SK-N-SH treated with all-trans-retinoic acid at 6 μM for 48 hours (cell line): ENCODE measurements around the gene SCART1.
"Not testable (repeated sequence)": the region's sequence is repeated elsewhere in the genome, so short reads cannot be mapped to it uniquely, and the experiment has no call there.

Experiments
- ATAC-seq: fragments of 200-7000 bp; cut with Tn5 transposase; 3 replicates; pipeline ENCODE4 v1.9.1; 2020; ENCODE audit warnings: mild to moderate bottlenecking, moderate library complexity
- ARNTL ChIP-seq: fragments of 450-650 bp; formaldehyde crosslinking; IDR thresholded peaks from 2 replicates; pipeline ENCODE4 v1.5.0; 2020; ENCODE audit warnings: low read depth, mild to moderate bottlenecking, moderate library complexity, borderline replicate concordance
- BACH2 ChIP-seq: fragments of 250-450 bp; sonication (Bioruptor Pico); IDR thresholded peaks from 2 replicates; pipeline ENCODE4 v1.9.0; 2021; ENCODE audit warnings: mild to moderate bottlenecking, borderline replicate concordance
- ESRRG ChIP-seq: fragments of 250-450 bp; sonication (Bioruptor Pico); IDR thresholded peaks from 2 replicates; pipeline ENCODE4 v1.6.1; 2021; ENCODE audit warnings: mild to moderate bottlenecking
- GLIS3 ChIP-seq: fragments of 250-450 bp; sonication (Bioruptor Pico); IDR thresholded peaks from 2 replicates; pipeline ENCODE4 v1.5.0; 2020; ENCODE audit warnings: mild to moderate bottlenecking, moderate library complexity
- ISL1 ChIP-seq: fragments of 250-450 bp; sonication (Bioruptor Pico); IDR thresholded peaks from 2 replicates; pipeline ENCODE4 v2.1.2; 2022; ENCODE audit warnings: mild to moderate bottlenecking, moderate library complexity
- OSR1 ChIP-seq: fragments of 250-450 bp; sonication (Bioruptor Pico); IDR thresholded peaks from 2 replicates; pipeline ENCODE4 v1.8.0; 2022; ENCODE audit warnings: moderate library complexity, mild to moderate bottlenecking, inconsistent platforms
- PPARA ChIP-seq: fragments of 250-450 bp; sonication (Bioruptor Pico); IDR thresholded peaks from 2 replicates; pipeline ENCODE4 v1.5.0; 2020; ENCODE audit warnings: mild to moderate bottlenecking, borderline replicate concordance
- RARB ChIP-seq: fragments of 250-450 bp; sonication (Bioruptor Pico); IDR thresholded peaks from 2 replicates; pipeline ENCODE4 v1.8.0; 2021; ENCODE audit warnings: mild to moderate bottlenecking, moderate library complexity
- SNAI2 ChIP-seq: fragments of 250-450 bp; sonication (Bioruptor Pico); IDR thresholded peaks from 2 replicates; pipeline ENCODE4 v1.5.0; 2020; ENCODE audit warnings: mild to moderate bottlenecking, moderate library complexity
- TCF4 ChIP-seq: fragments of 250-450 bp; sonication (Bioruptor Pico); IDR thresholded peaks from 2 replicates; pipeline ENCODE4 v1.8.0; 2021; ENCODE audit warnings: mild to moderate bottlenecking, moderate library complexity, borderline replicate concordance
- TOX ChIP-seq: fragments of 250-450 bp; sonication (Bioruptor Pico); IDR thresholded peaks from 2 replicates; pipeline ENCODE4 v1.8.0; 2021; ENCODE audit warnings: mild to moderate bottlenecking, moderate library complexity, borderline replicate concordance
- ZC3H10 ChIP-seq: fragments of 250-450 bp; sonication (Bioruptor Pico); IDR thresholded peaks from 2 replicates; pipeline ENCODE4 v1.5.1; 2021; ENCODE audit warnings: mild to moderate bottlenecking, moderate library complexity
- ZFP30 ChIP-seq: fragments of 450-650 bp; formaldehyde crosslinking; IDR thresholded peaks from 2 replicates; pipeline ENCODE4 v1.5.0; 2022; ENCODE audit warnings: mild to moderate bottlenecking, moderate library complexity
- ZNF565 ChIP-seq: fragments of 450-650 bp; formaldehyde crosslinking; conservative IDR thresholded peaks from 2 replicates; pipeline ENCODE4 v1.5.0; 2020; ENCODE audit warnings: low read depth, mild to moderate bottlenecking, moderate library complexity
- ZNF8 ChIP-seq: fragments of 450-650 bp; formaldehyde crosslinking; IDR thresholded peaks from 2 replicates; pipeline ENCODE4 v1.5.0; 2020; ENCODE audit warnings: mild to moderate bottlenecking, moderate library complexity
- TF ChIP-seq, protein P1 (sequence below): fragments of 250-450 bp; sonication (Bioruptor Pico); IDR thresholded peaks from 2 replicates; pipeline ENCODE4 v1.8.0; 2020; ENCODE audit warnings: mild to moderate bottlenecking, moderate library complexity, borderline replicate concordance
- TF ChIP-seq, protein P2 (sequence below): fragments of 250-450 bp; sonication (Bioruptor Pico); IDR thresholded peaks from 2 replicates; pipeline ENCODE4 v1.8.0; 2021; ENCODE audit warnings: low read depth, mild to moderate bottlenecking, moderate library complexity, borderline replicate concordance
- TF ChIP-seq, protein P3 (sequence below): fragments of 250-450 bp; sonication (Bioruptor Pico); IDR thresholded peaks from 2 replicates; pipeline ENCODE4 v1.5.0; 2020; ENCODE audit warnings: mild to moderate bottlenecking, moderate library complexity

Gene SCART1

DNA sequence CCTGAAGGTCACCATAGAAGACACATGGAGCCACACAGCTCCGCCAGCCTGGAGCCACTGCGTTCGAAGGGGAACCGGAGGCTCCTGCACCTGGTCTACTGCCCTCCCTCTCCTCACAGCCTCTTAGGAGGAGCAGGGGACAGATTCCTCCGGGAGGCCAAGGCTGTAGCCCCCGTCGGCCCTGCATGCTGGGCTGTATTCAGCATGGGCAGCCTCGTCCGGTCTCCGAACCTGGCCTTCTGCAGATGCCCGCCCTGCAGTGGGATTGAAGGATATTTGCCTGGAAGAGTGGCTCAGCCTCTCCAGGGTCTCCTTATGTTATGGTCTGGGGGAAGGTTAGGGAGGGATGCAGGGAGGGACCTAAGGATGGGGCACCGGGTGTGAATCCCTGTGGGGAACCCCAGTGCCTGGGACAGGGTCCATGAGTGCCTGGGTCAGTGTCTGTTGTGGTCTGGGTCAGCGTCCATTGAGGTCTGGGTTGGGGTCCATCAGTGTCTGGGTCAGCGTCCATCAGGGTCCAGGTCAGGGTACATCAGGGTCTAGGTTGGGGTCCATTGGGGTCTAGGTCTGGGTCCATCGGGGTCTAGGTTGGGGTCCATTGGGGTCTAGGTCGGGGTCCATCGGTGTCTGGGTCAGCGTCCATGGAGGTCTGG, 13.0 kb upstream of the SCART1 start:
- no peak for TF ChIP-seq ZC3H10 (CRISPR knock-in tag)
- no peak for ATAC-seq

DNA sequence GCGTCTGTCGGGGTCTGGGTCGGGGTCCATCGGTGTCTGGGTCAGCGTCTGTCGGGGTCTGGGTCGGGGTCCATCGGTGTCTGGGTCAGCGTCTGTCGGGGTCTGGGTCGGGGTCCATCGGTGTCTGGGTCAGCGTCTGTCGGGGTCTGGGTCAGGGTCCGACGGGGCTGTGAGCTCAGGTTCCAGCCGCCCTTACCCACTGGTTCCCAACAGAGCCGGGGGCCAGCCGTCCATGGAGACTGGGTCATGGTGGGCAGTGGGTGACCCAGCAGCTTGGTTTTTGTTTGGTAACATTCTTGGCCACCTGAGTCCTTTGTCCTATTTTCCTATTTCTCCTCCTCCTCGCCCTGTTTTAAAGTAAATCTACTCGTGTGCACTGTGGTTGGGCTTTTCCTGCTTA, 12.4 kb upstream of the SCART1 start:
- not testable (repeated sequence) for ATAC-seq

DNA sequence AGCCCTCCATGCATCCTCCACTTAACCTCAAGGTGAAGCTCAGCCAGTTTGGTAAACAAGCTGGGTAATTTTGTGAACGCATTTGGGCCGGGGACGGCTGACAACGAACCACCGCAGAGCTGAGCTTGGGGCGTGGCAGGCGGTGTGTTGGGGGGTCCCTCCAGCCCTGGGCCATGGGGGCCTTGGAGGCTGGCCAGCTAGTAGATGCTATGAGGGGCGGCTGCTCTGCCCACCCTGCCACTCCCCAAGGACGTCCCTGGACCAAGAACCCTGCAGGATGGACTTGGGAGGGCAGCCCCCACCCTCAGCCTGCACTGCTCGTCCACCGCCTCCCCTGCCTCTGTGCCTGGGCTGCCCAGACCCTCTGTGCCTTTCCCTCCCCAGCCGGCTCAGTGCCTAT, 12.0 kb upstream of the SCART1 start:
- no peak for TF ChIP-seq ARNTL (CRISPR knock-in tag)
- TF ChIP-seq, protein P1, sequence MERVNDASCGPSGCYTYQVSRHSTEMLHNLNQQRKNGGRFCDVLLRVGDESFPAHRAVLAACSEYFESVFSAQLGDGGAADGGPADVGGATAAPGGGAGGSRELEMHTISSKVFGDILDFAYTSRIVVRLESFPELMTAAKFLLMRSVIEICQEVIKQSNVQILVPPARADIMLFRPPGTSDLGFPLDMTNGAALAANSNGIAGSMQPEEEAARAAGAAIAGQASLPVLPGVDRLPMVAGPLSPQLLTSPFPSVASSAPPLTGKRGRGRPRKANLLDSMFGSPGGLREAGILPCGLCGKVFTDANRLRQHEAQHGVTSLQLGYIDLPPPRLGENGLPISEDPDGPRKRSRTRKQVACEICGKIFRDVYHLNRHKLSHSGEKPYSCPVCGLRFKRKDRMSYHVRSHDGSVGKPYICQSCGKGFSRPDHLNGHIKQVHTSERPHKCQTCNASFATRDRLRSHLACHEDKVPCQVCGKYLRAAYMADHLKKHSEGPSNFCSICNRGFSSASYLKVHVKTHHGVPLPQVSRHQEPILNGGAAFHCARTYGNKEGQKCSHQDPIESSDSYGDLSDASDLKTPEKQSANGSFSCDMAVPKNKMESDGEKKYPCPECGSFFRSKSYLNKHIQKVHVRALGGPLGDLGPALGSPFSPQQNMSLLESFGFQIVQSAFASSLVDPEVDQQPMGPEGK: no peak
- TF ChIP-seq TCF4: no peak
- TF ChIP-seq, protein P2, sequence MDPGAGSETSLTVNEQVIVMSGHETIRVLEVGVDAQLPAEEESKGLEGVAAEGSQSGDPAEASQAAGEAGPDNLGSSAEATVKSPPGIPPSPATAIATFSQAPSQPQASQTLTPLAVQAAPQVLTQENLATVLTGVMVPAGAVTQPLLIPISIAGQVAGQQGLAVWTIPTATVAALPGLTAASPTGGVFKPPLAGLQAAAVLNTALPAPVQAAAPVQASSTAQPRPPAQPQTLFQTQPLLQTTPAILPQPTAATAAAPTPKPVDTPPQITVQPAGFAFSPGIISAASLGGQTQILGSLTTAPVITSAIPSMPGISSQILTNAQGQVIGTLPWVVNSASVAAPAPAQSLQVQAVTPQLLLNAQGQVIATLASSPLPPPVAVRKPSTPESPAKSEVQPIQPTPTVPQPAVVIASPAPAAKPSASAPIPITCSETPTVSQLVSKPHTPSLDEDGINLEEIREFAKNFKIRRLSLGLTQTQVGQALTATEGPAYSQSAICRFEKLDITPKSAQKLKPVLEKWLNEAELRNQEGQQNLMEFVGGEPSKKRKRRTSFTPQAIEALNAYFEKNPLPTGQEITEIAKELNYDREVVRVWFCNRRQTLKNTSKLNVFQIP (CRISPR knock-in tag): no peak
- no peak for TF ChIP-seq GLIS3 (CRISPR knock-in tag)
- TF ChIP-seq, protein P3, sequence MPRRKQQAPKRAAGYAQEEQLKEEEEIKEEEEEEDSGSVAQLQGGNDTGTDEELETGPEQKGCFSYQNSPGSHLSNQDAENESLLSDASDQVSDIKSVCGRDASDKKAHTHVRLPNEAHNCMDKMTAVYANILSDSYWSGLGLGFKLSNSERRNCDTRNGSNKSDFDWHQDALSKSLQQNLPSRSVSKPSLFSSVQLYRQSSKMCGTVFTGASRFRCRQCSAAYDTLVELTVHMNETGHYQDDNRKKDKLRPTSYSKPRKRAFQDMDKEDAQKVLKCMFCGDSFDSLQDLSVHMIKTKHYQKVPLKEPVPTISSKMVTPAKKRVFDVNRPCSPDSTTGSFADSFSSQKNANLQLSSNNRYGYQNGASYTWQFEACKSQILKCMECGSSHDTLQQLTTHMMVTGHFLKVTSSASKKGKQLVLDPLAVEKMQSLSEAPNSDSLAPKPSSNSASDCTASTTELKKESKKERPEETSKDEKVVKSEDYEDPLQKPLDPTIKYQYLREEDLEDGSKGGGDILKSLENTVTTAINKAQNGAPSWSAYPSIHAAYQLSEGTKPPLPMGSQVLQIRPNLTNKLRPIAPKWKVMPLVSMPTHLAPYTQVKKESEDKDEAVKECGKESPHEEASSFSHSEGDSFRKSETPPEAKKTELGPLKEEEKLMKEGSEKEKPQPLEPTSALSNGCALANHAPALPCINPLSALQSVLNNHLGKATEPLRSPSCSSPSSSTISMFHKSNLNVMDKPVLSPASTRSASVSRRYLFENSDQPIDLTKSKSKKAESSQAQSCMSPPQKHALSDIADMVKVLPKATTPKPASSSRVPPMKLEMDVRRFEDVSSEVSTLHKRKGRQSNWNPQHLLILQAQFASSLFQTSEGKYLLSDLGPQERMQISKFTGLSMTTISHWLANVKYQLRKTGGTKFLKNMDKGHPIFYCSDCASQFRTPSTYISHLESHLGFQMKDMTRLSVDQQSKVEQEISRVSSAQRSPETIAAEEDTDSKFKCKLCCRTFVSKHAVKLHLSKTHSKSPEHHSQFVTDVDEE (CRISPR knock-in tag): no peak
- TF ChIP-seq ESRRG (CRISPR knock-in tag): no peak
- TF ChIP-seq RARB: no peak
- no peak for TF ChIP-seq PPARA
- no peak for TF ChIP-seq BACH2
- no peak for TF ChIP-seq OSR1 (CRISPR knock-in tag)
- no peak for TF ChIP-seq ZFP30 (CRISPR knock-in tag)
- no peak for TF ChIP-seq TOX
- no peak for TF ChIP-seq SNAI2 (CRISPR knock-in tag)
- TF ChIP-seq ZC3H10 (CRISPR knock-in tag): no peak
- TF ChIP-seq ZNF8 (CRISPR knock-in tag): no peak
- ATAC-seq: no peak

DNA sequence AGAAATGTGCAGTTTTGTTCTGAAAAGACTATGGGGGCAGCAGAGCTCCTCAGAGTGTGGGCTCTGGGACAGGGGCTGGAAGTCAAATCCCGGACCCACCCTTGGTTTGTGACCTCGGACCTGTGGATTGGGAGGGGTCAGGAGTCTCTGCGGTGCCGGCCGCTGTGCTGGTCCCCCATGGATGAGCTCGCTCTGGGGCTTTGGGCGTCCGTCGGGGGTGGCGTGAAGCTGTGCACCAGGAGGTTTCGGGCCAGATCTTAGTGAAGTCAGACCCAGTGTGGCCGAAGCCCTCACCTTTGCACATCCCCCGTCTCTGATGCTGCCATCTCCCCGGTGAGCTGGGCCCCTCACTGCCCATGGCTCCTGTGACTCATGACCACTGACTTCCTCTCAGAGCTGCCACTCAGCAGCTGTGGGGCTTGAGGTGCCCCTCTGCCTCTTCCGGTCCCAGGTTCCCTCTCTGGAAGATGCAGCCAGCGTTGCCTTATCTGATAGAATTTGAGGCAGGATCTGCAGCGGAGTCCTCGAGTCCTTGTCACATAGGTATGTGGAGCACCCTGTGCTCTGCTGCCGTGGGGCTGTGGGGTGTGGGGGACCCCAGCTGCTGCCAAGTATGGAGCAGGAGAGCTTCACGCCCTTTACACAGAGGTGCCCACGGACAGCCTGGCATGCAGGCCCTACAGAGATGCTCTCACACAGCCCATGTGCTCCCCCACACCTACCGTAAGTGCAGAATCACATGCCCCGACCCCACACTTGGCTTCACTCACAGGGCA, 11.4 kb upstream of the SCART1 start:
- TF ChIP-seq, protein P2 (CRISPR knock-in tag): no peak
- TF ChIP-seq ZFP30 (CRISPR knock-in tag) (no peak), RARB (no peak), ZC3H10 (CRISPR knock-in tag) (no peak), ISL1 (no peak), ZNF565 (CRISPR knock-in tag) (no peak)
- TF ChIP-seq, all 23 proteins: peak for 0
- no peak for ATAC-seq
